Placental epithelial cell (primary cell): ENCODE results near the gene C1QTNF3. TPM values are rescaled to one million over a fixed set of nuclear protein-coding genes. Genes with fewer than 3 reads are reported as not detected.

Experiments
- small RNA-seq: library from RNA; depleted of rRNA; stranded (forward); fragments of <200 nt; gene quantifications from one replicate; pipeline ENCODE3, GENCODE V24; 2012
- total RNA-seq: library from RNA; depleted of rRNA; stranded (reverse); fragments of >200 nt; gene quantifications from 2 replicates; pipeline ENCODE4 v1.2.3, GENCODE V29; 2012

The C1QTNF3 gene, protein sequence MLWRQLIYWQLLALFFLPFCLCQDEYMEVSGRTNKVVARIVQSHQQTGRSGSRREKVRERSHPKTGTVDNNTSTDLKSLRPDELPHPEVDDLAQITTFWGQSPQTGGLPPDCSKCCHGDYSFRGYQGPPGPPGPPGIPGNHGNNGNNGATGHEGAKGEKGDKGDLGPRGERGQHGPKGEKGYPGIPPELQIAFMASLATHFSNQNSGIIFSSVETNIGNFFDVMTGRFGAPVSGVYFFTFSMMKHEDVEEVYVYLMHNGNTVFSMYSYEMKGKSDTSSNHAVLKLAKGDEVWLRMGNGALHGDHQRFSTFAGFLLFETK
- 4.3 and 6.7 TPM in 2 replicates for total RNA-seq

DNA sequence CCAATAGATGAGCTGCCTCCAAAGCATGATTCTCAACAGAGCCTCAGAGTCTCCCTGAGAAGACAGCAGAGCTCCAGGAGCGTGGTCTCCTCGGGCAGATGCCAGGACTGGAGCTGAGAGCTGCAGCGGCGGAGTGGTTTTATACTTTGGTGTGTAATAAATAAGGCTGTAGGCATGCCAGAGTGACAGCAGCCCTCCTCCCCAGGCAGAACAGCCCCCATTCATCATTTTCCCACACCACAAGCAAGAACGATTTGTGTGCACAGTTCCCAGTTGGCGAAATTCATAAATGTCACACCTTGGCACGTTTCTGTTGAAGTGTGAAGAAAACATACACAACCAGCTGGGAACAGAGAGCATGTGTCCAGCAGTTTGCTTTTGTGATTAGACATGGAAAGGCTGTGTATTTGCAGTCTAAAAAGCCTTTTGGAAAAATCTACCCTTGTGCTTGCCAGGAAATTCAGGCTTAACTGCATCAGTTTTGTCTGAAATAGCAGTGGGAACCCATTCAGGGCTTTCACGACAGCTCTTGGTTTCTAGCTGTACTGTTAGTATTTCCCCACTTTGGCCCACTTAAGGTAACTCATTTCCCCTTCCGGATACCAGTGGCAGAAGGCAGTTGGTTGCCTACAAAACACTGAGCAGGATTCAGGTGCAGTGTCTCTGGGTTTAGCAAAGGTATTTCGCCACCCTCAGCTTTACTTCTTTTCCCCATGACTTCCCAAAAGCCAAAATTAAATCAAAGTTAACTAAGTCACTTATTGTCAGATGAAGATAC, at the start of gene C1QTNF3:
C1QTNF3 (minus strand) TSS at position 115 of the 778 bp plus-strand sequence; CDS start at position 27, 88 bp downstream.

DNA sequence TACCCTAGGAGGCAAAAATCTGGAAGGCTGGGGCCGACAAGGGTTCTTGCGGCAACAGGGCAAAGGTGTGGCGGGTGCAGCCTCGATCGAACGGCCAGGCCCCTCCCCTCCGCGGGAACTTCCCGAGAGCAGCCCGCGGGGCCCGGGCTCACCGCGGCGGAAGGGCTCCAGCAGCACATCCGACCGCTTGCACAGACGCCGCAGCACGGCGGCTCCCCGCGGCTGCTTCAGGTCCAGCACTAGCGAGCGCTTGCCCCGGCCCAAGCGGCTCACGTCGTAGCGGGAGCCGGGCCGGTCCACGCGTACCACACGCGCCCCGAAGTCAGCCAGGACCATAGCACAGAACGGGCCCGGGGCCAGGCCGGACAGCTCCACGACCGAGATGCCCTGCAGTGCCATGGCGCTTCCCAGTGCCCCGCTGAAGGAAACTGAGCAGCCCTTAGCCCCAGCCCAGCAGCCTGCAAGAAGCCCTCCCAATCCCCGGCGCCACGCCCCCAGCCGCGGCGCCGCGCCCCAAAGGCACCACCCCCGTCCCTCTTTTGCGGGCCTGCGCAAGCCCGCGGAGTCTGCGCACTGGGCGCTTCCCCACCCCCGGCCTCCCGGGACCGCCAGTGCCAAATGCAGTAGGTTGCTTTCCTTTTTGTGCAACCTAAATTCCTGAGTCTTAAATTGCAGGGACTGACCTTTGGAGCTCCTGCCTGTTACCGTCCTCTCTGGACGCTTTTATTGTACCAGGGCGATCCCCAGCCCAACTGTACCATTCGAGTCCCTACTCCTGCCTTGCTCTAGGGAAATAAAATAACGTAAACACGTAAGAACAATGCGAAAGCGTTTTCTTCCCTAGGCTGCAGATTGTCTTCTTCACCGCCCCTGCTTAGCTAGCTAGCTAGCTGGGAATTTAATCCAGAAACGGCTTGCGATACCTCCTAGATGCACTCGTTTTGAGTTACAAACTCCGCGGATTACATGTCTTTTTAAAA, 35.1 kb downstream of the C1QTNF3 start, which contains the start of gene AMACR:
AMACR (minus strand) TSS at position 430 of the 980 bp plus-strand sequence; CDS start at position 399, 31 bp downstream.

DNA sequence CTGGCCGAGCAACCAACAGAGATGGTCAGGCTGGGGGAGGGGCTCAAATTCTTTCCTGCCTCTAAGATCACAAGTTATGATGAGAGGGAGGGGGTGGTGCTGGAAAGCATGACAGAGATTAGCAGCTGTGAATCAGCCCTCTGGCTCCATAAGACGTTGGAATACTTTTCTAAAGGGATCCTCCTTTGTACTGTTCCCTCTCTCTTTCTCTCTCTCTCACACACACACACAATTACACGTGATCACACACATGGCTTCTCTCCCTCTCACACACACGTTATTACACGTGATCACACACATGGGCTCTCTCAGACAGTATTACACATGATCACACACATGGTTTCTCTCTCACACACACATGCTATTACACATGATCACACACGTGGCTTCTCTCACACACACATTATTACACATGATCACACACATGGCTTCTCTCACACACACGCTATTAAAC, 58.3 kb downstream of the C1QTNF3 start, which contains the start of gene SLC45A2:
SLC45A2 (minus strand) TSS at position 23 of the 454 bp plus-strand sequence. CDS start 110 bp downstream, outside the sequence.

Small RNA genes lying within 50 kb of the gene (small RNA-seq; reads per million reads assigned to genes)
- gene AC139783.1: not detected

Other genes starting within 250 kb of the C1QTNF3 start
- gene ADAMTS12, start 151.2 kb downstream of the C1QTNF3 start, total RNA-seq: 3.9 and 8.2 TPM in 2 replicates
- gene RXFP3, start 106.8 kb downstream of the C1QTNF3 start, total RNA-seq: not detected in 2 replicates
- 0.11 and 0.79 TPM in 2 replicates for gene SLC45A2, start 58.5 kb downstream of the C1QTNF3 start, total RNA-seq
- 12.6 and 21.1 TPM in 2 replicates for gene AMACR, start 35.2 kb downstream of the C1QTNF3 start, total RNA-seq